Astrocyte (in vitro differentiated cells and primary cell): Measurements from ENCODE around the gene CATSPER2.
"Not testable (repeated sequence)": the region's sequence is repeated elsewhere in the genome, so short reads cannot be mapped to it uniquely, and the experiment has no call there.

Experiments used
- CTCF ChIP-seq: IDR thresholded peaks from 2 replicates; pipeline ENCODE4 v1.5.1; 2011; ENCODE audit warnings: low read depth, mild to moderate bottlenecking, inconsistent platforms, low read length, moderate library complexity; ENCODE audit not compliant: insufficient read depth
- EZH2 ChIP-seq: IDR thresholded peaks from 2 replicates; pipeline ENCODE4 v1.6.1; 2012; ENCODE audit warnings: mild to moderate bottlenecking, low read length, inconsistent platforms; ENCODE audit not compliant: insufficient read depth

GRCh38 chr15:43662293-43662692 is 13.6 kb upstream of the CATSPER2 start:
- TF ChIP-seq CTCF, EZH2: not testable (repeated sequence)
